KMS-11 (cell line): ENCODE data around the gene NR4A1.

Experiments
- H2AFZ ChIP-seq: fragments of 200-600 bp; sonication (generic); 2 replicates; pipeline ENCODE4 v1.6.1; 2016; ENCODE audit warnings: antibody characterized with exemption, mixed run types, low read depth
- H3K27ac ChIP-seq: fragments of 200-600 bp; sonication (generic); 2 replicates; pipeline ENCODE4 v1.6.1; 2016; ENCODE audit warnings: mild to moderate bottlenecking, mixed run types
- H3K27me3 ChIP-seq: fragments of 200-600 bp; sonication (generic); 2 replicates; pipeline ENCODE4 v1.6.1; 2017; ENCODE audit warnings: mild to moderate bottlenecking, low read depth, mixed run types, moderate library complexity; ENCODE audit not compliant: insufficient read depth
- H3K36me3 ChIP-seq: fragments of 200-600 bp; sonication (generic); 2 replicates; pipeline ENCODE4 v1.6.1; 2017; ENCODE audit warnings: mild to moderate bottlenecking, mixed run types; ENCODE audit not compliant: insufficient read depth
- H3K4me1 ChIP-seq: fragments of 200-600 bp; sonication (generic); 2 replicates; pipeline ENCODE4 v1.6.1; 2016; ENCODE audit warnings: mild to moderate bottlenecking, low read depth, mixed run types; ENCODE audit not compliant: poor library complexity, severe bottlenecking
- H3K4me2 ChIP-seq: fragments of 200-600 bp; sonication (generic); 2 replicates; pipeline ENCODE4 v1.7.0; 2016; ENCODE audit warnings: mild to moderate bottlenecking, mixed run types
- H3K4me3 ChIP-seq: fragments of 200-600 bp; sonication (generic); IDR thresholded peaks from 2 replicates; pipeline ENCODE4 v1.6.1; 2017; ENCODE audit warnings: low read depth, low read length, mixed read lengths; ENCODE audit not compliant: insufficient read depth
- H3K79me2 ChIP-seq: fragments of 200-600 bp; sonication (generic); 2 replicates; pipeline ENCODE4 v1.6.1; 2016; ENCODE audit warnings: low read depth, mixed run types; ENCODE audit not compliant: insufficient read depth
- H3K9ac ChIP-seq: fragments of 200-600 bp; sonication (generic); 2 replicates; pipeline ENCODE4 v1.6.1; 2016; ENCODE audit warnings: mild to moderate bottlenecking, mixed run types
- H4K20me1 ChIP-seq: fragments of 200-600 bp; sonication (generic); 2 replicates; pipeline ENCODE4 v1.6.1; 2016; ENCODE audit warnings: mild to moderate bottlenecking, mixed run types; ENCODE audit not compliant: insufficient read depth
- CTCF ChIP-seq: fragments of 200-600 bp; sonication (generic); conservative IDR thresholded peaks from 2 replicates; pipeline ENCODE4 v1.6.1; 2017; ENCODE audit warnings: low read depth, mild to moderate bottlenecking, antibody characterized with exemption, low read length, moderate library complexity, mixed read lengths

The NR4A1 gene

GRCh38 chr12:52052468-52053186, 1.4 kb downstream of the NR4A1 start:
- TF ChIP-seq CTCF = no peak
- H3K27me3 ChIP-seq = no peaks in the 10 kb centered on the region

GRCh38 chr12:52053536-52054209, 2.4 kb downstream of the NR4A1 start:
- Histone ChIP-seq H3K27ac (no peak overlapping the region), H4K20me1 (no peaks in the 10 kb centered on the region), H2AFZ (no peak overlapping the region), H3K79me2 (no peaks in the 10 kb centered on the region), H3K4me3 (no peak overlapping the region), H3K4me1 (peaks cover 20% of the 10 kb centered on the region), H3K9ac (no peak overlapping the region), H3K36me3 (no peaks in the 10 kb centered on the region), H3K27me3 (no peaks in the 10 kb centered on the region), H3K4me2 (no peak overlapping the region)
- no peak for TF ChIP-seq CTCF

More at GRCh38 chr12:52052468-52053186, 1.4 kb downstream of the NR4A1 start:
- Histone ChIP-seq H3K4me2 (no peak overlapping the region), H3K4me1 (peaks cover 20% of the 10 kb centered on the region), H3K36me3 (no peaks in the 10 kb centered on the region), H3K4me3 (no peak overlapping the region), H4K20me1 (no peaks in the 10 kb centered on the region), H3K27ac (no peak overlapping the region), H2AFZ (no peak overlapping the region), H3K79me2 (no peaks in the 10 kb centered on the region), H3K9ac (no peak overlapping the region)

- Histone ChIP-seq H3K4me2 (no peak overlapping the region), H2AFZ (no peak overlapping the region), H3K4me1 (peaks cover 20% of the 10 kb centered on the region), H3K4me3 (no peak overlapping the region), H3K27ac (no peak overlapping the region), H3K79me2 (no peaks in the 10 kb centered on the region), H4K20me1 (no peaks in the 10 kb centered on the region), H3K36me3 (no peaks in the 10 kb centered on the region), H3K9ac (no peak overlapping the region), H3K27me3 (no peaks in the 10 kb centered on the region)
- no peak for TF ChIP-seq CTCF
Measured at GRCh38 chr12:52054231-52054832, 3.1 kb downstream of the NR4A1 start.

GRCh38 chr12:52054833-52055730, 3.8 kb downstream of the NR4A1 start:
- no peak overlapping the region for H3K9ac ChIP-seq
- no peak overlapping the region for H2AFZ ChIP-seq
- H3K4me2 ChIP-seq = no peak overlapping the region
- H3K79me2 ChIP-seq = no peaks in the 10 kb centered on the region
- no peak for TF ChIP-seq CTCF
- H3K36me3 ChIP-seq = no peaks in the 10 kb centered on the region
- H3K4me3 ChIP-seq = no peak overlapping the region
- H3K27ac ChIP-seq = no peak overlapping the region
- H3K4me1 ChIP-seq = peaks cover 12% of the 10 kb centered on the region
- H4K20me1 ChIP-seq = no peaks in the 10 kb centered on the region
- no peaks in the 10 kb centered on the region for H3K27me3 ChIP-seq
